ENCODE data around the gene PARP11.
A peak's percentile ranks its signal among the peaks of the same experiment; 100 is the strongest.
"Not testable (repeated sequence)": the region's sequence is repeated elsewhere in the genome, so short reads cannot be mapped to it uniquely, and the experiment has no call there.

Gene PARP11

DNA sequence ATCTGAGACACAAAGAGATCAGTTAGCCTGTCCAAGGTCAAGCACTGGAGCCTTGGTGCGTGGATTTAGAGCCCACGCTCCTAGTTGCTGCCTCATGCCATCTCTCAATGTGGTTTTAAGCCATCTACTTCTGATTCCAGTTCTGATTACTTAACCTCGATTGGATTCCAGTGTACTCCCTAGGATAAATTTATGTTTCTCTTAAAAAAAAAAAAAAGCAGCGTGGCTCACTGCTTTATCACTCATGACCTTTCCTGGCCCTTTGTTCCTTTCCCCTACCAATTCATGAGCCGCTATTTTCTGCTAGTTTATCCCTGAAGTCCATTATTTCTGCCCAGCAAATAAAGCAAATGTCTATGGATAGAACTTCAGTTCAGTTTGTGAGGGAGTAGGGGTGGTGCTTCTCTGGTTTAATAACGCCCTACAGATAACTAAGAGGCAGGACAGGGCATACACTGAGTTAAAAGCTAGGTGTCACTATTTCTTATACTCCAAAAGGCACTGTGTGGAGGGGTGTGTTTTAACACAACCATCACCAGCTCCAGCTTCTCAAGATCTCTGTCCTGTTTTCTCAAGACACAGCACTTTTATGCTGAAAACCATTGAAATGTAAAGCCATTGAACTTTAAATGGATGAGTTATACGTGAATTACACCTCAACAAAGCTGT lies 9.8 kb upstream of the PARP11 start:
- no peak for DNase-seq (ENCODE audit: low read depth)

DNA sequence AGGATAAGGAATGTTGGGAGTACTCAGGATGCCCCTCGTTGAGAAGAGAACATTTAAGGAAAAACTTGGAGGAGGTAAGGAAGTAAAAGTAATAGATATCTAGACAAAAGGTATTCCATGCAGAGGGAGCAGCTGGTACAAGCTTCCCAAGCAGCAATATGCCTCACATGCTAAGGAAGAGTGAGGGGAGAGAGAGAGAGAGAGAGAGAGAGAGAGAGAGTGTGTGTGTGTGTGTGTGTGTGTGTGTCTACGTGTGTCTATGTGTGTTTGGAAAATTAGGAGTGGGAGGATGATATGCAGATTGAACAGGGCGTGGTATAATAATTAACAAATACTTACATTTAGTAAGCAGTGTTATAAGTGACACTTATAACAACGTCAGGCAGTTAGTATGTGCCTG lies 9.2 kb upstream of the PARP11 start:
- no peak for DNase-seq (ENCODE audit: low read depth)

DNA sequence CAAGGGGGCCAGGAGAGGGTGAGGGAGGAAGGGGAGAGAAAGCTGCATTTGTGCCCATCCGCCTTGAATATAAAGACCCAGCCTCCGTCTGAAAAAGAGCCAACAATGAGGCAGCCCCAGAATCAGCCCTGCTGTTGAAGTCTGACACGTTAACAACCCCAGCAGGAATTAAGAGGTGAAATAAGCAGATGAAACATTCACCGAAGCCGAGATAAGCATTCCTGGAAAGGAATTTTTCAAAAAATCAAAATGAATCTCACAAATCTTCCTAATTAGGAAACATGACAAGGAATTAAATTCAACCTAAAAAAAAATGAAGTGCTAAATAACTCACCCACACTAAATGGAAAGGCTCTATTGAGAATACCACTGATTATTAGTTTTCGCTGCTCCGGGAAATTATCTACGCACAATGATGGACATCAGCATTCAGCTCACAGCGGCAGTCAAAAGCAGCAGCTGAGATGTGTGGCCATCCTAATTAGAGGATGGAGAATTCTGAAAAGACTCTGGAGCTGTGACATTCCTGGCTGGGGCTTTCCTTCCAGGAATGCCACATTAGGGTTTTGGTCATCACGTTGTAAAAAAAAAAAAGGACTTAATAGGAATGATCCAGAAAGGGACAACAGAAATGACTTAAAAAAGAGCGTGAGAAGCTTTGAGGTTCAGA lies 8.2 kb upstream of the PARP11 start:
- DNase-seq (ENCODE audit: low read depth): no peak

DNA sequence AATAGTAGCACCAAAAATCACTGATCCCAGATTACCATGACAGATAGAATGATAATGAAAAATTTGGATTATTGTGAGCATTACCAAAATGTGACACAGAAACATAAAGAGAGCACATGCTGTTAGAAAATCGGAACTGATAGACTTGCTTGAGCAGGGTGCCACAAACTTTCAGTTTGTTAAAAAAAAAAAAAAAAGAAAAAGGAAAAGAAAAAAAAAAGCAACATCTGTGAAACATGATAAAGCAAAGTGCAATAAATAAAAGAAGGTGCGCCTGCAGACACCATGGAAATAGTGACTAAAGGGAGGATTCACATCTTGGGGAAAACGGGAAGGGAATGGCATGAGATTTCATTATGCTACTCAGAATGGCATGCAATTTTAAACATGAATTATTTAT lies 6.6 kb upstream of the PARP11 start:
- no peak for DNase-seq (ENCODE audit: low read depth)

DNA sequence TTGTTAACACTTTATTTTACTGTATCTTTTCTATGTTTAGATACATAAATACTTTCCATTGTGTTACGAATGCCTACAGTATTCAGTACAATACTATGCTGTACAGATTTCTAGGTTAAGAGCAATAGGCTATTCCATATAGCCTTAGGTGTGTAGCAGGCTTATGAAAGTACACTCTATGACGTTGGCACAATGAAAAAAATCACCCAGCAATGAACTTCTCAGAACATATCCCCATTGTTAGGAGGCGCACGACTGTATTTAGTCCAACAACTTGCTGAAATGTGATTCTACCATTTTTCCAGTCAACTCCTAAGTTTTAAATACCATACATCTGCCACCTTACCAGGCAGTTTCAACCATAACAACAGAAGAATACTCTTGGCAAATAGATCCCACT lies 1.8 kb downstream of the PARP11 start:
- no peak for DNase-seq (ENCODE audit: low read depth)

DNA sequence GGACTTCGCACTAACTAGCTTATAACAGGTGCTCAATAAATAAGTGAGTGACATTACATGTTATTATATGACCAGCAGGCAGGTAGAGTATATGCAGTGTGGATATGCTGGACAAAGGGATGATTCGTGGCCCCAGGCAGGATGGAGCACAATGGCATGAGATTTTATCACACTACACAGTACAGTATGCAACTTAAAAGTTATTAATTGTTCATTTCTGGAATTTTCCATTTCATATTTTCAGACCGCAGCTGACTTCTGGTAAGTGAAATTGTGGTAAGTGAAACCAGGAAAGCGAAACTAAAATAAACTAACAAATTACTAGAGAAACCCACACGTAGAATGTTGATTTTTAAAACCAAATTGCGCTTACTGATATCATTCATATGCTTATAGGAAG lies 3.3 kb downstream of the PARP11 start:
- DNase-seq (ENCODE audit: low read depth): no peak

DNA sequence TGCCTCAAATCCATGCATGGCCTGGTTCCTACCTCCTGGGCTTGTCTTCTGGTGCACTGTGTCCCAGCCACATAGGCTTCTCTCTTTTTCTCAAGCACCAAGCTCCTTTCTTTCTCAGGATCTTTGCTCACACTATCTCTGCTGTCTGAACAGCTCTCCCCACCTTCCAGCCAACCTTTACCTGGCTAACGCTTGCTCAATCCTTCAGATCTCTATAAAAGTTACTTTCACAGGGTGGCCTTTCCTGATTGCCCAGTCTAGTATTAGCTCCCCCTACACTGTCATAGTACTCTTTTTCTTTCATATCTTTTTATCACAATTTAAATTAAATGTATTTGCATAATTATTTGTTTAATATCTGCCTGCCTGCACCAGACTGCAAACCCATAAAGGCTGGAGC lies 3.8 kb downstream of the PARP11 start:
- DNase-seq (ENCODE audit: low read depth): no peak

DNA sequence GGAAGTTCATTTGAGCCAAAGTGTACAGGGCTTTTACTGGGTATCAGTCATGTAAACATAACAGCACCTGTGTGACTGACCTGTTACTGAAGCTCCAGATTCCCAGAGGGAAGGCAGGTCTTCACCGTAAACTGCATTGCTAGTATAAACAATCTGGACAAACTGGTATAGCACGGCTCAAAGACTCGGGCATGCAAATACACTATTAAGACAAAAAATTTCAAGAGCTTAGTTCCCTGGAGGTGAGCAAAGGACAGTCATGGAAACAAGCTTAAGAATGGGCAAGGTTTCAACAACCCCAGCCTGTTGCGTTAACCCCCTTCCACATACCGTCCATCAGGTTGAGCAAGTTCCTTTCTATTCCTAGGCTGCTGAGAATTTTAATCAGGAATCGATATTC lies 9.4 kb downstream of the PARP11 start:
- DNase-seq (ENCODE audit: low read depth): no peak

DNA sequence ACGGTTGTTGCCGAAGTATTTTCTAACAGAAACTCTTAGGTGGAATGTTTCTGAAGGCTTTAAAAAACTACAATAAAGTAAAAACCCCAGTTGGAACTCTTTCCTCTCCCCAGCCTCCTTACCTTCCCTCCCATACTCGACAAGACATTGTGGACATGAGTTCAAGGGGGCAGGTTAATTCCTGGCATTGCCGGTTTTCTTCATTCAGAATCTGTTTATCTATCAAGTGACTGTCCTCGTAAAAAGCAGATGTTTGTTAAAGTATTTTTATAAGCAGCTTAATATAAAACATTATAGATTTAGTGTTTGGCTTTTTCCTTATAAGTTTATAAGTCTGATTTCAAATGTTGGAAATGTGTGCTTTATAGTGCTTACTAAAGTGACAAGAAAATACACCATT lies 30.7 kb downstream of the PARP11 start:
- no peak for DNase-seq (ENCODE audit: low read depth)

DNA sequence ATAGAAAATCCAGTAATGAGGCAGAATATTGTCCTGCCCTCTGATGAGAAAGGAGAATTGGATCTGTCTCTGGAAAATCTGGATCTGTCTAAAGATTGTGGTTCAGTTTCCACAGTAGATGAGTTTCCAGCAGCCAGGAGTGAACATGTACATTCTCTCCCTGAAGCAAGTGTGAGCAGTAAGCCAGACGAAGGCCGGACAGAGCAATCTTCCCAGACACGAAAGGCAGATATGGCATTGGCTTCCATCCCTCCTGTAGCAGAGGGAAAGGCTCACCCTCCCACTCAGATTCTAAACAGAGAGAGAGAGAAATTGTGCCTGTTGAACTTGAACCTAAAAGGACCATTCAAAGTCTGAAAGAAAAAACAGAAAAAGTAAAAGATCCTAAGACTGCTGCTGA lies 31.4 kb downstream of the PARP11 start:
- DNase-seq (ENCODE audit: low read depth): no peak

DNA sequence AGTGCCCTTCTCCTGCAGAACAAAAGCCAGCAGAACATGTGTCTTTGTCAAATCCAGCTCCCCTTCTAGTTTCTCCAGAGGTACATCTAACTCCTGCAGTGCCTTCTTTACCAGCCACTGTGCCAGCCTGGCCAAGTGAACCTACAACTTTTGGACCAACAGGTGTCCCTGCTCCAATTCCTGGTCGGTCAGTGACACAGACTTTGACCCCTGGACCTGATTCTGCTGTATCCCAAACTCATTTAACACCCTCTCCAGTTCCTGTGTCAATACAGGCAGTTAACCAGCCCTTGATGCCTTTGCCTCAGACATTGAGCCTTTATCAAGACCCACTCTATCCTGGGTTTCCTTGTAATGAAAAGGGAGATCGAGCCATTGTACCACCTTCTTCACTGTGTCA lies 32.4 kb downstream of the PARP11 start:
- not testable (repeated sequence) for DNase-seq (ENCODE audit: low read depth)

DNA sequence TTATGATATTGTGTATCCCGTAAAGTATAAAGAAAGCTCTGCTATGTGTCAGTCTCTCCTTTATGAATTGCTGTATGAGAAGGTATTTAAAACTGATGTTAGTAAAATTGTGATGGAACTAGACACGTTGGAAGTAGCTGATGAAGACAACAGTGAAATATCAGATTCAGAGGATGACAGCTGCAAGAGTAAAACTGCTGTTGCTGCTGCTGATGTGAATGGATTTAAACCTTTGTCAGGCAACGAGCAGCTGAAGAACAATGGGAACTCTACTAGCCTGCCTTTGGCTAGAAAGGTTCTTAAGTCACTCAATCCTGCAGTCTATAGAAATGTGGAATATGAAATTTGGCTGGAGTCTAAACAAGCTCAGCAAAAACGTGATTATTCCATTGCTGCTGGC lies 33.5 kb downstream of the PARP11 start:
- DNase-seq (ENCODE audit: low read depth): not testable (repeated sequence)

DNA sequence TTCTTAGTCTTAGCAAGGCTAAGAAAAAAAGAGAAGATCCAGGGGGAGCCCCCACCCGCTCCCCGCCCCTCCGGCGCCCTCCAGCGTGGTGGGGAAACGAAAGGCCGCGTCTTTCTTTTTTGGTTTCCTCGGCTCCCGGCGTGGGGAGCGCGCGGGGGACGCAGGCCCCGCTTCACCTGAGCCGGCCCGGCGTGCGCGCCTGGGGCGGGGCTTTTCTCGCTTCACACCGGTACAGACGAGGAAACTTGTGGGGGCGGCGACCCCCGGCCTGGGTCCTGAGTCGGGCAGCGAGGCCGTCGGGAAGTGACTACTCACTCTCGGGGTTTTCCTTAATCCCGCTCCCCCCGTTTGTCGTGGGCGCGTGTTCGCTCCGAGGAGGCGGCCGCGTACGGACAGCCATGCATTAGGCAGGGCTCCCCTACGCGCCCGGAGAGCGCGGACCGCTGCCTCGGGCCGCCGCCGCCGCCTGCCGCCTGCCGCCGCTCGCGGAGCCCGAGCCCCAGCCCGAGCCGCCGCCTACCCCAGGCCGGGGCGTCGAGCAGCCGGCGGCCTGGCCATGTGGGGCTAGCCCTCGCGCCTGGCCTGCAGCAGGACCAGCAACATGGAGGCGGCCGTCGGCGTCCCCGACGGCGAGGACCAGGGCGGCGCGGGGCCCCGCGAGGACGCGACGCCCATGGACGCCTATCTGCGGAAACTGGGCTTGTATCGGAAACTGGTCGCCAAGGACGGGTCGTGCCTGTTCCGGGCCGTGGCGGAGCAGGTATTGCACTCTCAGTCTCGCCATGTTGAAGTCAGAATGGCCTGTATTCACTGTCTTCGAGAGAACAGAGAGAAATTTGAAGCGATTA lies 34.3 kb downstream of the PARP11 start:
- peak; percentile 60 for DNase-seq (ENCODE audit: low read depth)

DNA sequence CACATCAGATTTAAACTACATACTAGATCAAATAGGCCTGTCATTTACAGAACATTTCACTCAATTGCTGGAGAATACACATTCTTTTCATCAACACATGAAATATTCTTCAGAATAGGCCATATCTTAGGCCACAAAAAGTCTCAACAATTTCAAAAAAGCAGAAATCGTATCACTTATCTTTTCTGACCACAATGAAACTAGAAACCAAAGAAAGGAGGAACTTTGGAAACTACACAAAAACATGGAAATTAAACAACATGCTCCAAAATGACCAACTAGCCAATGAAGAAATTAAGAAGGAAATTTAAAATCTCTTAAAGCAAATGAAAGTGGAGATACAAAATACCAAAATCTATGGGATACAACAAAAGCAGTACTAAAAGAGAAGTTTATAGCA lies 35.1 kb downstream of the PARP11 start:
- no peak for DNase-seq (ENCODE audit: low read depth)

DNA sequence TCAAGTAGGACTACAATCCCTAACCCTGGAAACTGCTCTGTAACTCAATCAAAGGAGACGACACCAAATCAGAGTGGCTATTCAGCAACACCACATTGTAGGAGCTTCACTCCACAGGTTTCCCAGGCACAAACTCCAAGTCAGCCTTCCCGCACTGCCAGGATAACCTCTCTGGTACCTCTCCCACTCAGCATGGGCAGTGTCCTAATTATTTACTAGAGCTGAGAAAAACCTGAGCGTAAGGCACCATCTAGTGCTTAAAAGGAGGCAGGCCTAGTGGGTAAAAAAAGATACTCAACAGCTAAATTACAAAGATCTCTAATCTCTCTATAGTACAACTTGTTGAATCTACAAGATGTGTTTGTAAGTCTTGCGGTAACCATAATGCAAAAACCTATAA lies 36.1 kb downstream of the PARP11 start:
- no peak for DNase-seq (ENCODE audit: low read depth)

DNA sequence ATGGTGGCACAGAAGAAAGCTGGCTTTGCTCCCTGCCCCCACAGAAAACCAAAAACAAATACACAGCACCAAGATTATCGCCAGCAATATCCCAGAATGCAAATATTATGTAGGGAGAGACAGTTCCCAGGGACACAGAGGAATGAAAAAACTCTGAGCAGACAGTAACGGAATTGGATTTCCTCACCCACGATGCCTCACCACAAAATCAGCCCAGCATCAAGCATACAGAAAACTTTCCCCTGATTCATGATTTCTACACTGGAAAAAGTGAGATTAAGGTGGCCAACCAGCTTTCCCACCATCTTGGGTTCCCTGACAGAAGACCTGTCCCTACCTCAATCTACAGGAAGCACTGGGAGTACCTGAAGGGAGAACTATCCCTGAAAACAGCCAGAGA lies 36.6 kb downstream of the PARP11 start:
- no peak for DNase-seq (ENCODE audit: low read depth)

DNA sequence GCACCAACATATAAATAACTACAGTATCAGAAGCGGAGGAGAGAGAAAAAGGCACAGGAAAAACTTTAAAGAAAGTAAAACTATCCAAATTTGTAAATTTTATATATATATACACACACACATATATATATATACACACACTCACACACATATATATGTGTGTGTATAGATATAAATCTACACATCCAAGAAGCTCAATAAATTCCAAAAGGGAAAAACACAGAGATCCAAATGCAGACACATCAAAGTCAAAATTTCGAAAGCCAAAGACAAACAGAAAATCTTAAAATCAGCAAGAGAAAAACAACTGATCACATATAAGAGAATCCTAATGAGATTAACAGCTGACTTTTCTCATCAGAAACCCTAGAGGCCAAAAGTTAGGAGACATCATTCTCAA lies 37.3 kb downstream of the PARP11 start:
- no peak for DNase-seq (ENCODE audit: low read depth)

DNA sequence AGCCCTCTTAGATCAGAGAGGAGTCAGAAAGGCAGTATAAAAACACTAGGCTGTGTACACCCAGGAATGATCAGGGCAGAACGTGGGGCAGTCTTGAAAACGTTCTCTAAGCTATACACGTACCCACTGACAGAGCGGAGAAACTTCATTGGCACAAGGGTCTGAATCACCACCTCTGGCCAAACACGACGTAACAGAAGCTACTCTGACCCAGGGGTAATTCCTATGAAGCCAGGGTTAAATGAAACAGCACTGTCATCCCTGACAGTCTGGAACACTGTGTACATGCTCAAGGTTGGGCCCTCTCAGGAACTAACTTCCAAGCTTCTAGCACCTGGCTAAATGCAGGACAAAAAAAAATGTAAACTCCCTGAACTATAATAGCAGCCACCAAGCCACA lies 38.4 kb downstream of the PARP11 start:
- no peak for DNase-seq (ENCODE audit: low read depth)

DNA sequence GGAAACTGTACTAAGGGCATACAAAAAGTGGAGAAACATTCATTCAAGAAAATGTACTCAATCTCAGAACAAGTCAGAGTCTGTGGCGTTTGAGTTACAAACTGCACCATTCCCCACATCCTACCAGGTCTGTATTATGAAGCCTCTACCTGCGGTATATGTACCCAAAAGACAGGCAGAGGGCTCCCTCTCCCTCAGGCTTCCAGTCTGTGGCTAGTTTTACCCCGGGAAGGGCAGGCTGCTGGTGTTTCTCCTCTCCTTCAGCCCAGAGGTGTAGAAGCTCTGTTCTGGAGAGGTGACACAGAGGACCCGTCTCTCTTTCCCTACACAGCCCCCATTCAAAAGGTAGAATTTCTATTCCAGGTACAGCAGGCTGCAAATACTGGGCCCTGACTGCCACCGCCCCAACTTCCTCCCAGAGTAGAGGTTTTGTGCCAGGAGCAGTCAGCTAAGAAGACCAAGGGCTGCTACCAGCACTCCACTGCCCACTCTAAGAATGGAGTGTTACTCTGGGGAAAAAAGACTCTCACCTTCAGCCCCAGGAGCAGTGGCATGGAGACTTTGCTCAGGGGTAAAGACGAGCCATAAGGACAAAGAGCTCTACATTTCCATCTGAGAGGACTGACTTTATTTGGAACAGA lies 39.4 kb downstream of the PARP11 start:
- no peak for DNase-seq (ENCODE audit: low read depth)

DNA sequence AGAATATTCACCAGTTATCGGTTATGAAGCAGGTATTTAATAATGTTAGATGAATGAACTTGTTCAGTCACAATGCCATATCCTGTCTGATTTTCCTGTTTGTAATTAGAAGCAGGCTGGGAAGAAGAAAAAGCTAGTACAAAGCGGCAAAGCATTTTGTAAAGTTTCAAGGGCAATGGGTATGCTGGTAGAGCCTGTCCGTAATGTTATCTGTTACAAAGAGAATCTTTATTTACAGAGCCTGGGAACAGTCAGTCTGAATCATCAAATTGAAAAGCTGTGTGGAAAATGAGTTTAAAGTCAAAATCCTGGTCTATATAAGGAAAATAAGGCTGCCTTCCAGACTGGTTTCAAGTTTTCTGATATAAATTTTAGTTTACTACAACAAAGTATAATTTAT lies 40.5 kb downstream of the PARP11 start:
- DNase-seq (ENCODE audit: low read depth): no peak

DNA sequence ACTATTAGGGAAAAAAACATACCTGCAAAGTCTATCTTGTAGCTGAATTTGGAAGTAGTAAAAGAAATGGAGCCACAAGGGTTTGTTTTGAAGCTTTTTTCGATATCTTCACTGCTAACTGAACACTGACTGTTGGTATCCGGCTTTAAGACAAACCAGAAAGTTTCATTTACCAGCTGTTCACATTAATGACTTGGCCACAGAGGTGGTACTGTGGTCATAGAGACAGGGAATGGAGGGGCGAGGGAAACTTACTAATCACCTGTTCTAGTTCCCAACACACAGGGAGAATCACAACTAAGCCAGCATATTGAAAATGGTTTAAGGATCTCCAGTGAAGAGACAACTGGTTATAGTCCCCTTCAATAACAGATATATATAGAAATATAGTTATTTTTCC lies 44.3 kb downstream of the PARP11 start:
- no peak for DNase-seq (ENCODE audit: low read depth)

DNA sequence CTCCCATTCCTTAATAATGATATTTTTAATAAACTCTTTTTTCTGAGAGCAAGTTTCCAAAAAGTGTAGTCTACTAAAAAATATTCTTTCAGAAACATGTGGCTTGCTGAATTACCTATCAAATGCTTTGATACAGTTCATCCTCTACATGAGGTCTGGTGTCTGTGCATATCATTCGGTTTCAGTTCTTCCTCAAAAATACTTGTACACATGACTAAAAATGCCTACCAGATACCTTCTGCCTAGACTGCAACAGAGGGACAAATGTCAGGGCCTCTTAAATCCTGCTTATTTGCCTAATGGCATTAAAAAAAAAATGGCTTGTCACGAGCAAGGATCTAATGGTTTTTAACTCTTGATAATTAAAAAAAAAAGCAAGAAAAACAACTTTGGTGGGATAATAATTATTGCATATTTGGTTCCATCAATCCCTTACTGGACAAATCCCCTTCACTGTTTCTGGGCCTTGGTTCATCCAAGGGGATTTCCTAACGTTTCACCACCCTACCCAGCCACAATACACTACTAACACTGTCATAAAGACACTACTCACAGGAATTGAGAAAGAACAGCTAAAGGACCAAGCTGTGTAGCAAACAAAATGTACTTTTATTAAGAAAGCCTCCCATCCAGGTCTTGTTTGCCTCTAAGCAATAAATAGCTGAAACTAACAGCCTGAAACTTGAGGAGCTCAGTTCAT lies 45.7 kb downstream of the PARP11 start:
- DNase-seq (ENCODE audit: low read depth): no peak
